Ovary (tissue), 9 donors: Measurements from ENCODE around the gene C2orf68. TPM values are rescaled to one million over a fixed set of nuclear protein-coding genes. Genes with fewer than 3 reads are reported as not detected.
"Not testable (repeated sequence)": the region's sequence is repeated elsewhere in the genome, so short reads cannot be mapped to it uniquely, and the experiment has no call there.

Experiments used
- DNase-seq, 5 donors: peaks; one replicate each; pipeline ENCODE4 v3.0.0-alpha.2; 2019 to 2020
- H3K27ac ChIP-seq, 2 donors: fragments of 200-600 bp; one replicate each; pipeline versions ENCODE4 v1.5.1 to v1.8.0; 2019 to 2022
- H3K27me3 ChIP-seq: fragments of 200-600 bp; one replicate; pipeline ENCODE4 v1.8.0; 2022
- H3K36me3 ChIP-seq: fragments of 200-600 bp; sonication (generic); one replicate; pipeline ENCODE4 v1.5.1; 2019
- H3K4me1 ChIP-seq: one replicate; pipeline ENCODE4 v1.8.1; 2013; ENCODE audit warnings: mild to moderate bottlenecking, moderate library complexity; ENCODE audit not compliant: insufficient read depth
- H3K4me3 ChIP-seq: fragments of 200-600 bp; sonication (generic); one replicate; pipeline ENCODE4 v1.5.1; 2017
- H3K9me3 ChIP-seq, 2 donors: fragments of 200-600 bp in 1 of 2; sonication (generic) in 1 of 2; one replicate each; pipeline versions ENCODE4 v1.5.1 to v1.8.1; 2013 to 2019; ENCODE audit warnings: mild to moderate bottlenecking in 1 of 2, moderate library complexity in 1 of 2
- CTCF ChIP-seq, 3 donors: fragments of 450-650 bp in 2 of 3; fragments of 200-600 bp in 1 of 3; IDR thresholded peaks; one replicate each; pipeline versions ENCODE4 v1.5.1 to v1.8.0; 2016 to 2022; ENCODE audit warnings: antibody characterized with exemption in 3 of 3, mild to moderate bottlenecking in 1 of 3
- EP300 ChIP-seq: sonication (generic); formaldehyde crosslinking; IDR thresholded peaks from one replicate; pipeline ENCODE4 v1.6.1; 2017; ENCODE audit warnings: antibody characterized with exemption
- POLR2A ChIP-seq: fragments of 450-650 bp; IDR thresholded peaks from one replicate; pipeline ENCODE4 v1.6.1; 2017; ENCODE audit warnings: antibody characterized with exemption, mild to moderate bottlenecking, moderate library complexity
- WGBS, 3 donors: extraction: QIAGEN DNeasy Blood & Tissue Kit in 1 of 3; methylation state at CpG; one replicate each; pipeline versions ENCODE4 v1.1.5 to v1.1.7; 2013 to 2017; 5-methylcytosine and 5-hydroxymethylcytosine counted together
- intact Hi-C, 4 donors: fragments of 100-400 bp; cut with DNase I; formaldehyde crosslinking; loops; one replicate each; pipeline versions ENCODE4 v1.11.0 to v1.15.1; 2022 to 2023
- polyA plus RNA-seq, 2 donors: library from polyadenylated mRNA; stranded (reverse); fragments of 200-250 nt in 1 of 2; fragments of 350-450 nt in 1 of 2; fragmentation: Illumina TruSeq in 1 of 2; extraction: RNeasy Lipid Tissue Mini Kit (QIAGEN cat#74804) in 1 of 2; gene quantifications; one replicate each; pipeline ENCODE4 v1.2.3, GENCODE V29; 2013 to 2014
- total RNA-seq, 7 donors: library from RNA; depleted of rRNA in 2 of 7; stranded (reverse); fragments of >200 nt in 2 of 7; fragmentation: NEBNext Ultra II Directional in 3 of 7; extraction: Animal tissue kit (Norgen Biotek cat#: 25700) in 3 of 7; gene quantifications; one replicate each; pipeline versions ENCODE4 v1.1.0 to v1.2.4, GENCODE V29; 2016 to 2023
- donor health status: DM: no; HTN: no; CAD: no; lungs with moderate emphysema.
- donor health status: DM: no; HTN: no; CAD: no.
- donor health status: Bipolar disorder and iron deficiency.
- donor health status: DM: yes; HTN: yes; CAD: no.
- donor health status: DM: no; HTN: no; CAD: no.
- donor health status: DM: yes; HTN: yes; CAD: no.

Gene C2orf68
- total and polyA plus RNA-seq, 9 donors, result 14.6 to 45.4 (median 31.5) TPM

- no peak for TF ChIP-seq CTCF (IDR thresholded peaks at IDR 0.05)
- no peak for TF ChIP-seq EP300
- TF ChIP-seq POLR2A, result no peak
- DNase-seq, result peak in 1 of 5 donors; percentile 27
- Histone ChIP-seq H3K9me3 (no peaks in the 10 kb centered on the region), H3K27me3 (no peaks in the 10 kb centered on the region), H3K27ac (no peak overlapping the region), H3K4me3 (no peak overlapping the region), H3K36me3 (no peaks in the 10 kb centered on the region), H3K4me1 (peaks cover 5% of the 10 kb centered on the region)
- WGBS, 3 donors, result 84 to 89% (median 87%) methylated on average over 13 of the region's 13 CpGs
- intact Hi-C loops, result no loop called here
These were observed 47.6 kb upstream of the C2orf68 start for GRCh38 chr2:85659324-85659981.

DNA sequence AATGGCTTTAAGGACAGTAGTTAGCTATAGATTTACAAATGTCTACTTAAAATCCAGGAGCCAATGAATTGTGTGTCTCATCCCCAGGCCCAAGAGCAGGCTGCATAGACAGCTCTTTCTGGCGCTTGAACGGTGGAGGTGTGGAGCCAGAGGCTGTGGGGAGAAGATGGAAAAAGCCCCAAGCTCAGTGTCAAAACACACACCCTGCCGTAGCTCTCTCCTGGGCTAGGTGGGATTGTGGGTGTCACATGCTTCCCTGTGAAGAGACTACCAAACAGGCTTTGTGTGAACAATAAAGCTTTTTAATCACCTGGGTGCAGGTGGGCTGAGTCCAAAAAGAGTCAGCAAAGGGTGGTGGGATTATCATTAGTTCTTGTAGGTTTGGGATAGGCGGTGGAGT is 45.5 kb upstream of the C2orf68 start:
- H3K4me1 ChIP-seq, intact Hi-C loops, DNase-seq, H3K27me3 ChIP-seq, H3K9me3 ChIP-seq, H3K27ac ChIP-seq, H3K4me3 ChIP-seq, H3K36me3 ChIP-seq: not testable (repeated sequence)
- WGBS, 3 donors, result 89 to 94% (median 92%) methylated on average over 4 of the region's 4 CpGs

GRCh38 chr2:85656468-85656867 is 44.6 kb upstream of the C2orf68 start:
- H3K9me3 ChIP-seq, result no peaks in the 10 kb centered on the region
- no peaks in the 10 kb centered on the region for H3K4me1 ChIP-seq
- intact Hi-C loops, result no loop called here
- WGBS, 3 donors, result 66 to 76% (median 72%) methylated on average over 3 of the region's 3 CpGs
- H3K4me3 ChIP-seq, result no peak overlapping the region
- H3K36me3 ChIP-seq, result no peaks in the 10 kb centered on the region
- H3K27ac ChIP-seq, result no peak overlapping the region
- no peak for TF ChIP-seq CTCF (IDR thresholded peaks at IDR 0.05)
- no peak for TF ChIP-seq EP300
- no peak for TF ChIP-seq POLR2A
- no peaks in the 10 kb centered on the region for H3K27me3 ChIP-seq
- no peak for DNase-seq

DNA sequence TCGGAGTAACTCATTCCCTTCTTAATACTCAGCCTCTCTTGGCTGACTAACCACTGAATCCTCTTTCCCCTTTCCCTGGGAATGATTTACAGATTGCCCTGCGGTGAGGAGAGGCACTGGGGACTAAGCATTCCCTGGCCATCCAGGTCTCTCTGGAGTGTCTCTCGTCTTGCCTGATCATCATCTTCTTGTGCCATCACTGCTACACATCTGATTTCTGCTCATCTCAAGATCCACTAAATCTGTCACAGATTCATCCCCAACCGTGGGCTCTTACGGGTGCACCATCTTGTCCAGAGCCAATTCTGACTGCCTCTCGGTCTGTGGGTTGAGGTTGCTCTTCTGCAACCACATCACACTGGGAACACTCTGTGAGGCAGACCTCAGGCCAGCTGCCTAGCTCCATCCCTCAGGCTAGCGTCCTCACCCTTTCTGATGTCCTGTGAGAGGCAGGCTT is 44.1 kb upstream of the C2orf68 start:
- 82 to 85% (median 83%) methylated on average over 7 of the region's 7 CpGs for WGBS, 3 donors
- Histone ChIP-seq H3K27me3 (no peaks in the 10 kb centered on the region), H3K9me3 (no peaks in the 10 kb centered on the region), H3K27ac (no peak overlapping the region), H3K4me1 (no peaks in the 10 kb centered on the region), H3K36me3 (no peaks in the 10 kb centered on the region), H3K4me3 (no peak overlapping the region)
- TF ChIP-seq POLR2A (no peak), CTCF (IDR thresholded peaks at IDR 0.05) (no peak), EP300 (no peak)
- DNase-seq, result no peak
- intact Hi-C loops, result no loop called here

- TF ChIP-seq CTCF (IDR thresholded peaks at IDR 0.05), result no peak
- no peak for TF ChIP-seq EP300
- TF ChIP-seq POLR2A, result no peak
- no peaks in the 10 kb centered on the region for H3K36me3 ChIP-seq
- no peaks in the 10 kb centered on the region for H3K9me3 ChIP-seq
- no peaks in the 10 kb centered on the region for H3K27me3 ChIP-seq
- H3K4me1 ChIP-seq, result peaks cover 2% of the 10 kb centered on the region
- 76 to 87% (median 84%) methylated on average over 3 of the region's 3 CpGs for WGBS, 3 donors
- intact Hi-C loops, result no loop called here
- no peak for DNase-seq
- no peak overlapping the region for H3K27ac ChIP-seq
- H3K4me3 ChIP-seq, result no peak overlapping the region
These were observed 42.1 kb upstream of the C2orf68 start for GRCh38 chr2:85653996-85654395.
